GM21515 (cell line): Measurements from ENCODE around the gene RPS18.
A peak's percentile ranks its signal among the peaks of the same experiment; 100 is the strongest.

Experiments
- ATAC-seq: cut with Tn5 transposase; IDR thresholded peaks from one replicate; pipeline ENCODE4 v1.9.1; 2021; ENCODE audit not compliant: unreplicated experiment

Gene RPS18

GRCh38 chr6:33289784-33290315, 18.0 kb downstream of the RPS18 start:
- ATAC-seq: peak; percentile 14

- no peak for ATAC-seq
These were observed 18.6 kb downstream of the RPS18 start for GRCh38 chr6:33290459-33290858.

- no peak for ATAC-seq
These were observed 21.3 kb downstream of the RPS18 start for GRCh38 chr6:33292996-33293682.

GRCh38 chr6:33294086-33294823, 22.4 kb downstream of the RPS18 start:
- ATAC-seq: no peak

- no peak for ATAC-seq
These were observed 23.9 kb downstream of the RPS18 start for GRCh38 chr6:33295621-33296369.

- ATAC-seq: no peak
These were observed 25.0 kb downstream of the RPS18 start for GRCh38 chr6:33296797-33297405.

- ATAC-seq: no peak
These were observed 25.6 kb downstream of the RPS18 start for GRCh38 chr6:33297406-33297955.

- ATAC-seq: no peak
These were observed 26.3 kb downstream of the RPS18 start for GRCh38 chr6:33297956-33298772.

GRCh38 chr6:33298773-33299236, 26.9 kb downstream of the RPS18 start, which contains the start of gene RGL2:
Gene RGL2, minus strand, starts transcription at chr6:33298942. Its CDS starts 332 bp downstream, at chr6:33298610.
- peak; percentile 24 for ATAC-seq

- peak; percentile 63 for ATAC-seq
These were observed 27.5 kb downstream of the RPS18 start for GRCh38 chr6:33299237-33299944.

GRCh38 chr6:33301877-33302276, 30.0 kb downstream of the RPS18 start:
- ATAC-seq: no peak

- no peak for ATAC-seq
These were observed 32.3 kb downstream of the RPS18 start for GRCh38 chr6:33304216-33304615.

- ATAC-seq: no peak
These were observed 33.2 kb downstream of the RPS18 start for GRCh38 chr6:33305052-33305451.

GRCh38 chr6:33306356-33306755, 34.5 kb downstream of the RPS18 start:
- no peak for ATAC-seq

GRCh38 chr6:33312361-33313104, 40.7 kb downstream of the RPS18 start:
- peak; percentile 28 for ATAC-seq

GRCh38 chr6:33313105-33313708, 41.3 kb downstream of the RPS18 start:
- peak; percentile 1 for ATAC-seq

GRCh38 chr6:33313709-33314514, 42.0 kb downstream of the RPS18 start, which contains the start of gene TAPBP:
Gene TAPBP, minus strand, starts transcription at chr6:33314078. Its CDS starts 37 bp downstream, at chr6:33314041.
- peak; percentile 34 for ATAC-seq
